HepG2 (cell line): ENCODE results near the gene COG1. TPM values are rescaled to one million over a fixed set of nuclear protein-coding genes. Genes with fewer than 3 reads are reported as not detected.
A peak's percentile ranks its signal among the peaks of the same experiment; 100 is the strongest.

Experiments used
- ATF1 ChIP-seq: IDR thresholded peaks from 2 replicates; pipeline ENCODE4 v1.6.1; 2016; ENCODE audit warnings: mild to moderate bottlenecking, control low read depth
- DBP ChIP-seq: sonication (generic); formaldehyde crosslinking; IDR thresholded peaks from 2 replicates; pipeline ENCODE4 v1.4.0; 2020; ENCODE audit warnings: missing genetic modification reagents; ENCODE audit errors: not compliant biosample characterization
- HNF4A ChIP-seq: sonication (generic); formaldehyde crosslinking; IDR thresholded peaks from 2 replicates; pipeline ENCODE4 v1.4.0; 2020; ENCODE audit warnings: missing genetic modification reagents
- KAT8 ChIP-seq: IDR thresholded peaks from 2 replicates; pipeline ENCODE4 v1.6.1; 2016; ENCODE audit warnings: missing genetic modification reagents, missing compliant biosample characterization
- KLF11 ChIP-seq: IDR thresholded peaks from 2 replicates; pipeline ENCODE4 v1.6.1; 2016; ENCODE audit warnings: missing compliant biosample characterization
- KLF16 ChIP-seq, 2 experiments: sonication (generic) in 1 of 2; formaldehyde crosslinking in 1 of 2; IDR thresholded peaks; 2 replicates each; pipeline versions ENCODE4 v1.6.1 to v1.8.0; 2016 to 2023; ENCODE audit warnings: missing genetic modification reagents in 2 of 2, missing compliant biosample characterization in 1 of 2
- MBNL3 ChIP-seq: fragments of 250-450 bp; sonication (Bioruptor Pico); conservative IDR thresholded peaks from 2 replicates; pipeline ENCODE4 v1.8.0; 2022; ENCODE audit warnings: mild to moderate bottlenecking, inconsistent platforms
- MTERF4 ChIP-seq: sonication (generic); formaldehyde crosslinking; IDR thresholded peaks from 2 replicates; pipeline ENCODE4 v1.8.0; 2023; ENCODE audit warnings: mild to moderate bottlenecking, missing genetic modification reagents
- MXD1 ChIP-seq: sonication (generic); formaldehyde crosslinking; IDR thresholded peaks from 2 replicates; pipeline ENCODE4 v1.4.0; 2020; ENCODE audit warnings: mild to moderate bottlenecking, missing genetic modification reagents
- PHF5A ChIP-seq: IDR thresholded peaks from one replicate; pipeline ENCODE4 v1.6.1; 2018; ENCODE audit warnings: low read depth, missing genetic modification reagents; ENCODE audit not compliant: unreplicated experiment
- POLR2G ChIP-seq: fragments of 200-400 bp; formaldehyde crosslinking; IDR thresholded peaks from 2 replicates; pipeline ENCODE4 v1.6.1; 2018; ENCODE audit warnings: mild to moderate bottlenecking, low read depth, low read length, moderate library complexity
- PRPF4 ChIP-seq: fragments of 200-400 bp; formaldehyde crosslinking; IDR thresholded peaks from 2 replicates; pipeline ENCODE4 v1.6.1; 2016; ENCODE audit warnings: low read length, low read depth; ENCODE audit not compliant: poor library complexity, severe bottlenecking
- REST ChIP-seq, 2 experiments: IDR thresholded peaks; 2 replicates each; pipeline ENCODE4 v1.6.1; 2011 to 2012; ENCODE audit warnings: low read length in 2 of 2, borderline replicate concordance in 1 of 2, low read depth in 1 of 2, mild to moderate bottlenecking in 1 of 2, moderate library complexity in 1 of 2
- REXO4 ChIP-seq: sonication (generic); formaldehyde crosslinking; IDR thresholded peaks from 2 replicates; pipeline ENCODE4 v1.8.0; 2022; ENCODE audit warnings: missing genetic modification reagents, mild to moderate bottlenecking, borderline replicate concordance
- RFX1 ChIP-seq: fragments of 450-650 bp; IDR thresholded peaks from 2 replicates; pipeline ENCODE4 v1.6.1; 2017
- SMAD3 ChIP-seq: sonication (generic); formaldehyde crosslinking; IDR thresholded peaks from 2 replicates; pipeline ENCODE4 v1.4.0; 2020; ENCODE audit warnings: missing genetic modification reagents
- TCF7L2 ChIP-seq: IDR thresholded peaks from 2 replicates; pipeline ENCODE4 v1.6.1; 2011; ENCODE audit warnings: mild to moderate bottlenecking, low read depth, low read length, moderate library complexity
- ZFP36L2 ChIP-seq: sonication (generic); formaldehyde crosslinking; IDR thresholded peaks from 2 replicates; pipeline ENCODE4 v1.4.0; 2020; ENCODE audit warnings: missing genetic modification reagents
- ZFP37 ChIP-seq: sonication (generic); formaldehyde crosslinking; IDR thresholded peaks from 2 replicates; pipeline ENCODE4 v1.4.0; 2020; ENCODE audit warnings: missing genetic modification reagents, borderline replicate concordance
- ZNF530 ChIP-seq: sonication (generic); formaldehyde crosslinking; IDR thresholded peaks from 2 replicates; pipeline ENCODE4 v1.5.0; 2020; ENCODE audit warnings: low read depth, mild to moderate bottlenecking, missing genetic modification reagents
- ZNF687 ChIP-seq: sonication (generic); formaldehyde crosslinking; IDR thresholded peaks from 2 replicates; pipeline ENCODE4 v1.5.1; 2020; ENCODE audit warnings: mild to moderate bottlenecking, missing genetic modification reagents, moderate library complexity
- polyA plus RNA-seq, 8 experiments: library from polyadenylated mRNA; depleted of rRNA in 3 of 8; stranded (reverse) in 7 of 8; unstranded in 1 of 8; fragments of >200 nt; fragmentation: Illumina TruSeq in 4 of 8; extraction: Trizol in 4 of 8; gene quantifications; 2 replicates each; pipeline versions ENCODE4 v1.2.1 to v1.2.3, GENCODE V29; 2011 to 2016; ENCODE audit warnings: low read depth in 4 of 8, missing spikeins in 1 of 8, mixed read lengths in 1 of 8; ENCODE audit not compliant: insufficient read depth in 1 of 8
- total RNA-seq, 5 experiments: library from RNA; depleted of rRNA; stranded (reverse); fragments of >200 nt; fragmentation: Illumina TruSeq; extraction: Trizol; gene quantifications; 2 replicates each; pipeline ENCODE4 v1.2.3, GENCODE V29; 2016; ENCODE audit warnings: low read depth in 1 of 5

The COG1 gene
- total and polyA plus RNA-seq, 2 of the 13 experiments (the other 11 are each of a cell fraction or from before 2014, with no cell fraction given), result 36.6 to 39.7 TPM

- TF ChIP-seq MXD1 (CRISPR knock-in tag) (no peak), ZNF530 (CRISPR knock-in tag) (no peak), ZNF687 (CRISPR knock-in tag) (peak; percentile 35), PHF5A (no peak), HNF4A (peak; percentile 81), REXO4 (CRISPR knock-in tag) (no peak), POLR2G (no peak), SMAD3 (CRISPR knock-in tag) (peak; percentile 90), ATF1 (CRISPR knock-in tag) (peak; percentile 77), RFX1 (no peak), MBNL3 (CRISPR knock-in tag) (no peak), DBP (no peak), PRPF4 (no peak), REST (IDR thresholded peaks at IDR 0.05; ENCODE audit: borderline replicate concordance in 1 of 2, low read depth in 1 of 2, low read length in 2 of 2) (peak in 1 of 2 experiments; percentile 80; a peak in 2 of 4 replicates), KLF11 (CRISPR knock-in tag) (peak; percentile 43; the same call in 1 of the 2 replicates), ZFP37 (no peak), TCF7L2 (peak; percentile 95), ZFP36L2 (no peak), KAT8 (CRISPR knock-in tag) (no peak; the same call in 1 of the 2 replicates), MTERF4 (CRISPR knock-in tag) (0 out of 2 replicates have a peak, but pooled peaks have one; percentile 53), KLF16 (CRISPR knock-in tag; IDR thresholded peaks at IDR 0.05) (peak in 1 of 2 experiments; percentile 83; a peak in 2 of 4 replicates)
These were observed 5.6 kb upstream of the COG1 start (continued) for GRCh38 chr17:73187203-73187769.
